A172 (cell line): Measurements from ENCODE around the gene SLC4A2. TPM values are rescaled to one million over a fixed set of nuclear protein-coding genes. Genes with fewer than 3 reads are reported as not detected.

Experiments used
- DNase-seq: peaks from one replicate; pipeline ENCODE4 v3.0.0-alpha.2; 2015; ENCODE audit warnings: low spot score
- total RNA-seq: library from RNA; depleted of rRNA; stranded (reverse); fragments of >200 nt; shearing (Covaris generic); gene quantifications from 2 replicates; pipeline ENCODE4 v1.2.3, GENCODE V29; 2014

Gene SLC4A2
- total RNA-seq, 1 experiment from 2014 or later: 238 TPM

GRCh38 chr7:151063212-151063561 is 3.8 kb downstream of the SLC4A2 start:
- peak; percentile 62 for DNase-seq

- DNase-seq: no peak
Measured at GRCh38 chr7:151064454-151064853, 5.1 kb downstream of the SLC4A2 start.

- no peak for DNase-seq
Measured at GRCh38 chr7:151064993-151065392, 5.6 kb downstream of the SLC4A2 start.

GRCh38 chr7:151065516-151065915 is 6.1 kb downstream of the SLC4A2 start:
- no peak for DNase-seq

GRCh38 chr7:151066273-151066974 is 7.0 kb downstream of the SLC4A2 start:
- no peak for DNase-seq

GRCh38 chr7:151068069-151068773 is 8.8 kb downstream of the SLC4A2 start:
- peak; percentile 72 for DNase-seq

GRCh38 chr7:151069841-151070573 is 10.6 kb downstream of the SLC4A2 start:
- DNase-seq: no peak

GRCh38 chr7:151070574-151070960 is 11.2 kb downstream of the SLC4A2 start:
- DNase-seq: no peak

- DNase-seq: no peak
Measured at GRCh38 chr7:151071032-151071866, 11.9 kb downstream of the SLC4A2 start.

- DNase-seq: no peak
Measured at GRCh38 chr7:151073990-151074389, 14.6 kb downstream of the SLC4A2 start.

- no peak for DNase-seq
Measured at GRCh38 chr7:151074817-151075661, 15.7 kb downstream of the SLC4A2 start.

- DNase-seq: no peak
Measured at GRCh38 chr7:151075662-151075971, 16.2 kb downstream of the SLC4A2 start.

GRCh38 chr7:151075978-151076426 is 16.6 kb downstream of the SLC4A2 start:
- DNase-seq: no peak

- DNase-seq: no peak
Measured at GRCh38 chr7:151076863-151077704, 17.7 kb downstream of the SLC4A2 start.

GRCh38 chr7:151077705-151078232 is 18.4 kb downstream of the SLC4A2 start:
- no peak for DNase-seq

GRCh38 chr7:151078233-151079040 is 19.0 kb downstream of the SLC4A2 start:
- DNase-seq: peak; percentile 44

GRCh38 chr7:151079199-151079910 is 20.0 kb downstream of the SLC4A2 start:
- DNase-seq: no peak

- no peak for DNase-seq
Measured at GRCh38 chr7:151080067-151080521, 20.7 kb downstream of the SLC4A2 start.
